DMS53 (cell line): ENCODE data around the gene CADM1.

ENCODE experiments used
- DNase-seq: peaks from one replicate; lab custom pipeline; 2025; lab: John Stamatoyannopoulos, UW

Gene CADM1

DNA sequence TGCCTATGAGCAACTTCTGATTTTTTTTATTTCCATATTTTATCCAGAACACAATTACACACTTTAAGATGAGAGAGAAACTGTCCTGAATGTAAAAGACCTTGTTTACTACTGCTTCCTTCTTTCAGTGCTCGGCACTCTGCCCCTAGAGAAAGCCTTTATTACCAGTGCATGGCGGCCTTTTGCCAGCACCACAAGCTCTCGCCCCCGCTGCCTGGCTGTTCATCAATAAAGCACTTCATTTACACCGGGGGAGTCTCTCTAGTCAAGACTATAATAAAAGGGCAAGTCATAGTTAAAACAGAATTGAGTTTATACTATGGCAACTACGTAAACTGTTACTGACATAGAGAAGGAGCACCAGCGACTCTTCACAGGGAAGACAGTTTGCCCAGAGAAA is 259.5 kb downstream of the CADM1 start:
- DNase-seq = no peak

DNA sequence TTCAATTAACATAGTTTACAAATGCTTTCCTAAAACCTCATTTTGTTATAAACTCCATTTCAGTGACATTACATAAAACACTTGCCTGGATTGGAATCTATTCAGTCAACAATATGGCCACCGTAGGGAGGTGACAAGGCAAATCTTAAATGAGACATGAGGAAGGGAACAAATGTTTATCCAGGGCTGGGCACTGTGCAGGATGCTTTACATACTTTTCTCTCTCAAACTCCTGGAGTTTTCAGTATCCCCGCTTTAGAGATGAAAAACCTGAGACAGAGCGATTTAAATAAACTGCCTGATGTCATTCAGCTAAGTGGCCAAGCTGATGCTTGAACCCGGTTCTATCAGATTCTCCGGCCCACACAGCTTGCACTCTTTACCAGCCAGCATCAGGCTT is 259.9 kb downstream of the CADM1 start:
- no peak for DNase-seq

DNA sequence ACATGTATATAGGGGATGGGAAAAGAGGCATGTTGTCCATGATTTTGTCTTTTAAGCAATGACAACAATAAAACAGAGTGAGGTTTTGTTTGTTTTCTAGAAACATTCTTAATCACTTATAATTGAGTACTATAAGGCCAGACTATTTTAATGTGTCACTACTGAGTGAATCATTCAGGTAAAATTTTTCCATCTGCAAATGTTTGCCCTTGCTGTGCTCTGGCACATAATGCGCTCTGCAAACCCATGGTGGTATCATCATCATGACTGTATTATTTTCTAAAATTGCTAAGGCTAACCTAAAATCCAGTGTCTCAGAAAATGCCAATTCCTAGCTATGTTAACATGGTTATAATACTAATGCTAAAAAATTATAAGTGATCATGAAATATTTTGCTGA is 261.2 kb downstream of the CADM1 start:
- DNase-seq = no peak

DNA sequence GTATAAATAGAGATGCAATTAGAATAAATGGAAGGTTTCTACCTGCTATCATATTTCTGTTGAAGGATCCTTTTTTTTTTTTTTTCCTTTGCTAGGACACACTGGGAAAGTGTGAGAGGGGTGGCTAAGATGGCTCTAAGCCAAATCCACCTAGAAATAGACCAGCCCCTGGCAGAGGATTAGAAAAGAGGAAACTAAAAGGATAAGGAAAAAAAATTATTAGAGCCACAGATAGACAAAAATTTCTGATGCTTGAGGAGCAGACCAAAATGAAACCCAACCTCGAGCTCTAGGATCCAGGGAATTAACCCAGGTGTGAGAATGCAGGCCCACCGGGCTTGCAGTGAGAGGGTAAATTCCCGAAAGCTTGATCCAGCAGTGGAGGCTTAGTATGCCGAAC is 262.3 kb downstream of the CADM1 start:
- no peak for DNase-seq

DNA sequence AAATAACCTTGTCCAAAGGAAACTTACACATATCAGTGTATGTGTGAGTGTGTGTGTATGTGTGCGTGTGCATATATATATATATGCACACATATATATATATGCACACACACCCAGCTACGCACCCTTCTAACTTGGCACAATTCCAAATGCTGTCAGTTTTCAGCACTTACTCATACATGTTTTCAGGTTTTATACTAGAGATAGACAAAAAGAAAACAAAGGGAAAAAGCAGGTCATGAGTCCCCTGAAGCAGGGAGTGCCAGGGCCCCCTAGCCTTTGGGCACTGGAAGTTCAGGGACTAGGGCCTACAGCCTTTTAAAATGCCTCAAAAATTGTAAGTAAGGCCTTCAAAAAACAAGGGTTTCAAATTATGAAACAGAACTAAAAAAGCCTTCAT is 265.4 kb downstream of the CADM1 start:
- no peak for DNase-seq

DNA sequence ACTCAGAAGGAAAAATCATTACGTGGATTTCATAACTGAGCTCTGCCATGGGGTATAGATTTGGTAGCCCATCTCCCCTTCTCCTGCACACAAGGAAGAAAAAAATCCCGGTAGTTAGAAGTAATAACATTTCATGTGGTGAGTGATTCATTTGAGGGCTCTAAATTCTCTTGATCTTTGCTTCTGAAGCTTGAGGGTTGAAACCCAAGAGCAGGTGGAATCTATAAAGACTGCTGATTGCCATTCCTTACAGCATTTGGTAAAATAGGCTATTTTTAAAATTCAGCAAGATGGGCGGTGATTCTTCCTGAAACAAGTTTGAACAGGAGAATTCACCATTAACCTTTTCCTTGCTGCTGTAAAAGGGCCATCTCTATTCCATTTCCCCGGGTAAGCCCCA is 266.1 kb downstream of the CADM1 start:
- no peak for DNase-seq

DNA sequence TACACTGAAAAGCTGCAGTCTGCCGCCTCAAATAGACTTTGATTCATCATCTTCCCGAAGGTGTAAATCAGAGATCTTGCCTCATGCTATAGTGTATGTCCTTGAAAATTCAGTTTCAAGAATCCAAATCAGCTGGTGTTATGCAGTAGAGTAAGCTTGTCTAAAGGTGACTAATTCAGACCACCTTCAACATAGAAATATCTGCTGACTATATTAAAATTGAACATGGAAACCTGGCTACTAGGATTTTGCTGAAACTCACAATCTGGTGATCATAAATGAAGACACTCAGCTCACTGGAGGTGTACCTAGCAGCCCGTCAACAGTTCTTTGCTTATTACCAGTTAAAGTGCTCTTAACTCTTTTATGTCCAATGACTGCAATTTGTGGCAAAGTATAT is 266.6 kb downstream of the CADM1 start:
- no peak for DNase-seq

DNA sequence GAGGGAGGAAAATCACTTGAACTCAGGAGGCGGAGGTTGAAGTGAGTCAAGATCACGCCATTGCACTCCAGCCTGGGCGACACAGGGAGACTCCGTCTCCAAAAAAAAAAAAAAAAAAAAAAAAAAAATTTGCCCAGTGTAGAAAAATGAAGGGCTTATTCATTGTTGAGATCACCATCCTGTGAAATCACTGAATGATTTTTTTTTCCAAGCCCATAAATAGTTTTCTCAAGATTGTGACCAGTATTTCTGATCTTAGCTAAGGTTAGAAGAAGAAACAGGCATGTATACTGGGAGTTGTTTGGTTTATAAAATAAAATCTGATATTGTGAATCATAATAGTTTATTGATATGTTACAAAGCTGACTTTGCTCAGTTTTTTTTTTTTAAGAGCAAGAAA is 269.4 kb downstream of the CADM1 start:
- no peak for DNase-seq

DNA sequence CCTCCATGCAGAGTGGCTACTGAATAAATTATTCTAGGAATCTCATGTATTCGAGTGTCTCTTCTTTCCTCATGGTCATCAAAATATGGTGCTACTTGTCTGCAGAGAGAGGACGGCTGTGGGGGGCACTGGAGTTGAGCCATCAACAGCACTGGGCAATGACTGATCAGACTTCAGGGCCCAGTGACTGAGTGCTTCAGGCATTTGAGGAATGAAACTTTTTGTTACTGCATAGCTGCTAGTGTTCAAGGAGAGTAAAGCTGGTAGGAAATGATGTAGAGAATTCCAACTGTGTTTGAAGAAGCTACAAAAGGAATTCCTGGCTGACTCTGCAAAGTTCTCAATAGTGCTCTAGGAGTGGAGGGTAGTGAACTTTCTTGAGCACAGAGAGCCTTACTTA is 277.7 kb downstream of the CADM1 start:
- peak; percentile 42 for DNase-seq

DNA sequence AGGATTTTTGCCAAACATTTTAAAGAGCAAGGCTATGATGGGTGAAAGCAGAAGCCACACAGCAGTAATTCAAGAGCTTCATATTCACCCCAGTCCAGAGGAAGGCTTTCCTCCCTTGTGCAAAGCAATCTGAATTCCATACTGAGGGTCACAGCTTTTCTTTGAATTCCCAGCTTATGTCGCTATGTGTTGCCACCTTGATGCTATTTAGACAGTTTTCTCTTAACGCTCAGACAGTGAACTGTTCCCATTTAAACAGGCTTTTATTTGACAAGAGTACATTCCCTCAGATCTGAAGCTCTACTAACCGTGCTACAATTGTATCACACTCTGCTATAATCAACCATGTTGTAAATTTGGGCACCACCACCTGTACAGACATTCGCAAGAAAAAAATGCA is 279.7 kb downstream of the CADM1 start:
- peak; percentile 41 for DNase-seq

DNA sequence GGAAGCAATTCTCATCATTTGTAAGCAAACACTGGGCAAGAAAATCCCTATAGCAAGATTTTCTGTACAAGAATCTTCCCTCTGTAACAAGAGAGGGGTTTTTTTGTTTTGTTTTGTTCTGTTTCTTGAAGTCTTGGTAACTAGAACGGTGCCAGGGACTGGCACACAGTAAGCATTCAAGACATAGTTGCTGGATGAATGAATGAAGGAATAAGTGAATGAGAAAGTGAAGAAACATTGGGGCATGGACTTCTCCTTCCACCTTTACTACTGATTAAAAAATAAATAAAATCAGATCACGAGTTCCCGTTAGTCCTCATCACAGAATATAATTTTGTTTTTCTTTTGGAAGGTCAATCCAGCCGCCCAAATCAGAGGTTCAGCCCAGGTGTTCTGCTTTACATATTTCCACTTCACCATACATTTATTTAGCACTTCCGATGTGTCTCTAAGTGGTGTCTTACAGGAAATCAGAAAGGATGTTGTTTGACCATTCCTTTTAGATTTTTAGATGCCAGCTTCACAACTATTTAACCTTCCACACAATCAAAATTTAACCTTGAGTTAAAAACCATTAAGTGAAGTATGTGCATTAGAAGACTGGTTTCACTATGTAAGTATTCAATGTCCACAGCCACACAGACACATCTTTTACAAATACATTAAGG is 281.2 kb downstream of the CADM1 start:
- peak; percentile 83 for DNase-seq

DNA sequence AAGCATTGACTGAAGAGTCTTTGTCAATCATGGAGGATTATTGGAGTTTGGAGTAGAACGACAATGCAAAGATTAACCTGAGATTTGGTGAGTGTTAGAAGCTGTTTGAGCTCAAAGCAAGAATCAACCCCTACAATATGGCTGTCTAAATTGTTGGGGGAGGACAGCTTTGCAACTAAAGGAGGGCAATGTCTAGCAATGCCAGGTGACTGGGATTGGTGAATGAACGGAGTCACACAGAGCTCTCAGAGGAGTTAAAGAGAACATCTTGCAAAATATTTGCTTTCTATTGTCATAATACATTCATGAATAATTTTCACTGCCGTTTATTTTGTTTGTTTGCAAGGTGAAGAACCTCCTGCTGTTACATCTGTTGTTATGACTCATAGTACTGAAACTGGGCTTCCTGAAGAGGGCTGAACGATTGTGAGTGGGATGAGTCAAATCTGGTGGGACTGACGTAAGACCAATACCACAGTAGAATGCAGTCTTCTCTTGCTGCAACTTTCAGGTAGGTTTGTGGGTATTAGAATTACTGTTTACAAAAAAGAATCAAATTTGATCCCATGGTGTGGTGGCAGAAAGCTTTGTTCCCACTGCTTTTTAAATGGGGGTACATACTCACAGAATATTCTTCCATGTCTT is 281.9 kb downstream of the CADM1 start:
- peak; percentile 99 for DNase-seq

DNA sequence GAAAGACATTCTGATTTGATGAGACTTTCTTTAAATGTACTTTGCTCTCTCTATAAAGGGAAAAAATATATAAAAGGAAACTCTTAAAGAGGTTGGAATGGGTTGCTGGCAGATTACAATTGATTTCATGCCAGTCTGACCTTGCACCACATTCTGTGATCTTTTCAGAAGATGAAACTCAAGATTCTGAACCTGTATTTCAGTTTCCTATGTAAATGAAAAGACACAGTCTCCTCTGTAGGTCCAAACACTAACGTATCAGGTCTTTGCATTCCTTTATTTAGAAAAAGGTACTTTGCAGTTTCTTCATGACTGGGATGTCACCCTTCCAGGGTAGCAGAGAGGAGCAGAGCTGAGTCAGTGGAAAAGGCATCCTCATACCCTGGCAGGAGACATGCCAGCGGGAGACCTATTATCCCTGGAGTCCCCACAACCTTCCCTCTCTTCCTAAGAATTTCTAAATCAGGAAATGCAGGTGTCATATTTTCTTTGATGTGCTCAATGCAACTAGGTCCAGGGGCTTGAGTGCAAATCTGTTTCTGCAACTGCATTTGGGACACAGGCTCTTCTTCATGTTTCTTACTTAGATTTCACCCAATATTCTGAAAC is 282.6 kb downstream of the CADM1 start:
- peak; percentile 60 for DNase-seq

DNA sequence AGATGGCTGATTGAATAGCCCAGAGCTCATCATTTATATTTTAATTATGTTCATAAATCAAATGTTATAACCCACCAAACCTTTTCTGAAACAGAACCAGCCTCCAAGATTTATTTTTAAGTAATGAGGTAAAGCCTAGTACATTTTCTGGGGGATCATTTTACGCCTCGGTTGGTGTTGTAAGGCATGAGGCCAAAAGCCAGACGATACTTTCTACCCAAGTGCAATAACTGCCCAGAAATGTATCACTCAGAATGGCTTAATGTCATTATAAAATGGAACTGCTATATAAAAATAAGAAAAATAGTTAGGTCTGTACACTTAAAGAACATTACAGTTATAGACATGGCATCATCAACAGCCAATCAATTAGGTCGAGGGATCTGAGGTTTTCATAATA is 283.3 kb downstream of the CADM1 start:
- no peak for DNase-seq

DNA sequence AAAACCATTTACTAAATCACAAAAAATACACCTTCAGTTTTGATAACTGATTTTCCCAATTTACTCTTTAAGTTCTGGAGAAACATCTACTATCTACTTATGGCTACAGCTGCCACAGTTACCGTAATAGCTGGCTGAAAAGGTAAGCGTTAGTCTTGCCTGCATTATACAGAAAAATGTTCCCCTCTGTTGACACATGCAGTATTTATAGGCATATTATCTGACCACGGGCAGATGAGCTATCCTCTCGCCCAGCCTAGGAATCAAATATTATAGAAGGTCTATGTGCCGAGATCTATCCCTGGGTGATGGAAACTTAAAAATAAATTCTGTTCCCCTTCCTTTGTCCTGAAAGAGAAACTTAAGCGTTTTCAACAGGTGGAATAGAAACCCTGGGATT is 283.8 kb downstream of the CADM1 start:
- no peak for DNase-seq

DNA sequence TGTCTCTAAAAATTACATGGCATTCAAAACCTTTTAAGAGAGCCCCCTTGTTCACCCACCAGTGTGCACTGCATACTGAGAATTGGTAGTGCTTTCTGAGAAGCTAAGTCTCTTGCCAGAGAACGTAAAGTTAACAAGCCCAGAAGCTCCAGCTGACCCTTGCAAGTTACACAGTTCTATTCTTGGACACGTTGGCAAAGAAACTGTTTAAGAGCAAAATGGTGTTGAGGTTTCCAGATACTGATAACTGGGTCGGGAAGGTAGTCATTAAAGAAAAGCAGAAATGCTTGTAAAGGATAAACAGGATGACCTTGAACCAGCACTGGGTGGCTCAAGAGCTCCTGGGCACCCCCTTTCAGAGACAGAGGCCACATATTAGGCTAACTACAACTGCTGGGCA is 284.8 kb downstream of the CADM1 start:
- DNase-seq = no peak

DNA sequence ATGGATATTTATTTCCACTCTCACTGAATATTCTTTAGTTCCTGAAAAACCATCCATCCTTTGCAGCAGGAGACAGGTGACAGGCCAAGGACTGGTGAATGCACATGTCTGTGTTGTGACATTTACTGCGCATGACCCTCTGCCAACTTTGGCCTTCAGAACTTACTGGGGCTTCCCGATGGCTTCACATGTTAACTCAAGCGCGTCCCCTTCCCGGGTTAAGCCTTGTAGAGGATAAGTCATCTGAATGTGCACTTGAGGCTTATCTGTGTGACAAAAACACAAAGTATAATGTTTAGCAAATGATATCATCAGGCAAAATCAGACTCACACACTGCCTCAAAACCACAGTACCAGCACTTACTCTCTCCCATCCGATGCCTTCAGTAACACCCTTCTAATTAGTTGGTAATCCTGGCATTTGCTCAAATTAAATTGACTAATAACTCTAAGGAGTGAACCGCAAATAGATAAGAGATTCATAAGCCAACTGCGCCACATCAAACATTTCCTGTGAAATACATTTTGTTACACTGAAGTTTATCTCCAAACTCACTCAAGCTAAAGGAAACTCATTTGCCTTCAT is 286.4 kb downstream of the CADM1 start:
- peak; percentile 57 for DNase-seq

DNA sequence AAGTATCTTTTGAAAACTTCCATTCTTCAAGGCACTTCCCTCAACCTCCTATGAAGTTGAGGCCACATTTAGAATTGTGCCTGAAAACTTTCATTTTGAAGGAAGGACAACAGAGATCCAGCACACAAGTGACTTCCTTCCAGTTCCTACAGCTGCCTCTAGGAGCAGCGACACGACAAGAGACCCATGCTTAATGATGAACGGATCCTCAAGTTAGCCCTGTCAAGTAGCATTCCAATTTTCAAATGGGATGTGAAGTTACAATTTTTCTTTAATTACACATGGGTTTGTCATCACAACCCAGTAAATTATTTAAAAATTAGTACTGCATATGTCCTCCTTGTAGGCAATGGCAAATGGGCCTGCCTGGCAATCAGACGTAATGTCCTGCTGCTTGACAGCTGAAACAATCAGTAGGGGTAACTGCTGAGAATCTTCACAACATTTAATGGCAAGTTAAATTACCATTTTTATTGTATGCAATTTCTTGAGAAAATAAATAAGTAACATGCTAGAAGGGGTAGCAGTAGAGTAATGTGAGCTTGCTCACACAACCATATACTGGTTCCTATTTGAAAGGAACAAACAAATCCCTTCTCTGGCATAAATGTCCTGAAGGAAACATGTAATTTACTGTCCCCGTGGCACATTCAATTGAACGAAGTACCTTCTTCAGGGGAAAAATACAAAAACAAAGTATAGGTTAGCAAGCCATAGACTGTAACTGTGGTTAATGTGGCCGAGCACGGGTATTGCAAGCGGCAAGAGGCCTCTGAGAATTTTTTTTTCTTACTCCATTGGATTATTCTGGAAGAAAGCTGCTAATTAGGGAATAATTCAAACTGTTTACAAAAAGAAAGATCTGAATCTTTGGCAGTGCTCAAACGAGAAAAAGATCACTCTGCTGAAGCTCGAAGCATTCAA is 288.3 kb downstream of the CADM1 start:
- peak; percentile 63 for DNase-seq

DNA sequence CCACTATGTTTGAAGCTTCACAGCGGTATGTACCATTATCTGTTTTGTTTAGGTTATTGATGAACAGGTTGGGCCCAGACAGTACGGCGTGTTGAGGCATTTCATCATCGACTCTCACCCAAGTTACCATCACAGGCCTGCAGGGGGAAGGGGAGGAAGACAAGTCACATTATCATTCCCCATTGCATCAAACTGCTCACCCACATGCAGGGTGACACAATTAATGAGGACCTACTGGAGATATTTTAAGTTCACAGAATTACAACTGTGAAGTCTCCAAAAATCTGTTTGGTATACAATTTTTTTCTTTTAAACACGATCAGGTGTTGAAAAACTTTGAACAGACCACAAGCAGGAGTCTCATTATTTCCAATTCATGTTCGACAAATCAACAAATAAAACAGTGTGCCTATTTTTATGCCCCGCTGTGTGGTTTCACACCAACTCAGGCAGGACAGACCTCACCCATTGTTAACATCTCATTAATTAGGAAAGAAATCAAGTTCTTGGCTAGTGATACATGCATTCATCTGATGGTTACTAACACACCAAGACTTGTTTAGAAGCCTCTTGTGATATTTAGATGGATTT is 289.5 kb downstream of the CADM1 start:
- DNase-seq = no peak

DNA sequence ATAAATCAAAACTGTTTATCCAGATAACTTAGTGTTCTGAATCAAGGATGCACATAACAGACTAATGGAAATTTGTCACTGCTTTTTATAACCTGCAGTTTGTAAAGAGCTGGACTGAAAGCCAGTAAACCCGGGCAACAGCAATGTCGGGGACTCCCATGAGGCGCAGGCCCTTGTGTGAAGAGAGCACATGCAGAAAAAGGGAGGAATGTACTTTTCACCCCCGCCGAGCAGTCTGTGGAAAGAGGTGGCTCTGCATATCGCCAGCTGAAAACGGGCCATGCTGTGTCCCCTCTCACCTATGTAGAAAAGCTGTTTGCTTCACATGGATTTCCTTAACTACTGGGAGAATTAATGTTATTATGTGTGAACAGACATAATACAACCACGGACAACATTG is 291.2 kb downstream of the CADM1 start:
- no peak for DNase-seq

DNA sequence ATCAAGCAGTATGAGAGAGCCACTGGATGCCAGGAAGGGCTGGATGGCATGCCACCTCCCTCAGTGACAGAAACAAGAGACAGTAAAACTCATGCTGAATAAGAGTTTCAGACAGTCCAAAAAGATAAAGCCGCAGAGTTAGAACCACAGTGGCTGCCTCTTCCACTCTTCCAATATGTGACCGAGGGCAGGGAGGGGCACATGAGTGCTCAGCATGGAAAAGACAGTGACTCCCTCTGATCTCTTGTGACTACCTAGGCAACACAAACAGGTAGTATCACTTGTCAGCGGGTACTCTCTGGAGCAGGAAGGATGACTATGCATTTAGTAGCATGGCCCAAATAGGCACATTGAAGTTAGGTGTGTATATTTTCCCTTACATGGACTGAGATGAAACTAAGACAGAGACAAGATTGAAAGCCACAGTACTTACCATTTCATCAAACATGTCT is 295.4 kb downstream of the CADM1 start:
- peak; percentile 92 for DNase-seq

DNA sequence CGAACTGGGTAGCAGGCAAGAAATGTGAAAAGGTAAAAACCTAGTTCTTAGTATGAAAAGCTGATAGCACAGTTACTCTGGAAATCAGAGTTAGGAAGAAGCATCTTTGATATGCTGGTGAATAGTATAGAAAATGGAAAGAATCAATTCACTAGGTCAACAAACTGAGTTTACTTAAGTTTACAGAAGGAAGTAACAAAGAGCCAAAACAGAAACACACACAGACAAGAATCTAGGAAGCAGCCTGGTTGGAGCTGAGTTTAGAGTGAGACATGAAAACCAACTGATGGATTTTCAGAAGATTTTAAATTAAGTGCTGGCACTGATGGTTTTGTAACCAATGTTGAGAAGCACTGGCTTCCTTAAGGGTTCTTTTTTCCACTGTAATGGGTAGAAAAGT is 296.3 kb downstream of the CADM1 start:
- no peak for DNase-seq
